WERI-Rb-1 (cell line): ENCODE measurements around the gene NOL3.
A peak's percentile ranks its signal among the peaks of the same experiment; 100 is the strongest.

ENCODE experiments used
- DNase-seq: peaks from one replicate; pipeline ENCODE4 v3.0.0-alpha.2; 2020
- H3K27ac ChIP-seq: fragments of 250-450 bp; sonication (Bioruptor Pico); 2 replicates; pipeline ENCODE4 v1.5.1; 2020; ENCODE audit warnings: mild to moderate bottlenecking, moderate library complexity
- H3K27me3 ChIP-seq: fragments of 250-450 bp; sonication (Bioruptor Pico); 2 replicates; pipeline ENCODE4 v1.5.1; 2021; ENCODE audit warnings: mild to moderate bottlenecking, low read depth, moderate library complexity; ENCODE audit not compliant: insufficient read depth, severe bottlenecking
- H3K36me3 ChIP-seq: fragments of 250-450 bp; sonication (Bioruptor Pico); 2 replicates; pipeline ENCODE4 v1.5.1; 2020; ENCODE audit warnings: mild to moderate bottlenecking, moderate library complexity
- H3K4me3 ChIP-seq: 2 replicates; pipeline ENCODE4 v1.5.1; 2011; ENCODE audit warnings: low read depth, mild to moderate bottlenecking, control low read depth, low read length
- H3K9me3 ChIP-seq: fragments of 250-450 bp; sonication (Bioruptor Pico); 2 replicates; pipeline ENCODE4 v1.5.1; 2021; ENCODE audit warnings: mild to moderate bottlenecking, moderate library complexity; ENCODE audit not compliant: severe bottlenecking
- TF ChIP-seq, protein P1 (sequence below): IDR thresholded peaks from 2 replicates; pipeline ENCODE4 v1.5.1; 2011; ENCODE audit warnings: low read depth, mild to moderate bottlenecking, control low read depth, inconsistent platforms, low read length

Gene NOL3

DNA sequence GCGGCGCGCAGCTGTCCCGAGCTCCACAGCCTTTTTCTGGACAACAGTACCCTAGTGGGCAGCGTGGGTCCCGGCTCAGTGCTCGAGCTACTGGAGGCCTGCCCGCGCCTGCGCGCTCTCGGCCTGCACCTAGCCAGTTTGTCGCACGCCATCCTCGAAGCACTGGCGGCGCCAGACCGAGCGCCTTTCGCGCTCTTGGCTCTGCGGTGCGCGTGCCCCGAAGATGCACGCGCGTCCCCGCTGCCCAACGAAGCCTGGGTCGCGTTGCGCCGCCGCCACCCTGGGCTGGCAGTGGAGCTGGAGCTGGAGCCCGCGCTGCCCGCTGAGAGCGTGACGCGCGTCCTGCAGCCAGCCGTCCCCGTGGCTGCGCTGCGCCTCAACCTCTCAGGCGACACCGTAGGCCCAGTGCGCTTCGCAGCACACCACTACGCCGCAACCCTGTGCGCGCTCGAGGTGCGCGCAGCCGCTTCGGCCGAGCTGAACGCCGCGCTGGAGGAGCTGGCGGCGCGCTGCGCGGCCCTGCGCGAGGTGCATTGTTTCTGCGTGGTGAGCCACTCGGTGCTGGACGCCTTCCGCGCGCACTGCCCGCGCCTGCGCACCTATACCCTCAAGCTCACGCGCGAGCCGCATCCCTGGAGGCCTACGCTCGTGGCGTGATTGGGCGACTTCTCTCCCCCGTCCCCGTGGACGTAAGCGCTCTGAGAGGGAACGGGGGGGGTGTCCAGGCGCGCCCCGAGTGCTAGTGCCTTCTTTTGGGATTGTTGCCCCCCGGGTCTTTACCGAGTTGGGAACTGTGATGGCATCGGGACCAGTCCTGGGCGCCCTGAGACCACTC is 7.0 kb upstream of the NOL3 start:
- Histone ChIP-seq H3K36me3 (no peaks in the 10 kb centered on the region), H3K27me3 (no peaks in the 10 kb centered on the region), H3K9me3 (no peaks in the 10 kb centered on the region), H3K4me3 (peak overlapping the region; percentile 59), H3K27ac (peak overlapping the region; percentile 92)
- peak; percentile 79 for DNase-seq
- TF ChIP-seq, protein P1, sequence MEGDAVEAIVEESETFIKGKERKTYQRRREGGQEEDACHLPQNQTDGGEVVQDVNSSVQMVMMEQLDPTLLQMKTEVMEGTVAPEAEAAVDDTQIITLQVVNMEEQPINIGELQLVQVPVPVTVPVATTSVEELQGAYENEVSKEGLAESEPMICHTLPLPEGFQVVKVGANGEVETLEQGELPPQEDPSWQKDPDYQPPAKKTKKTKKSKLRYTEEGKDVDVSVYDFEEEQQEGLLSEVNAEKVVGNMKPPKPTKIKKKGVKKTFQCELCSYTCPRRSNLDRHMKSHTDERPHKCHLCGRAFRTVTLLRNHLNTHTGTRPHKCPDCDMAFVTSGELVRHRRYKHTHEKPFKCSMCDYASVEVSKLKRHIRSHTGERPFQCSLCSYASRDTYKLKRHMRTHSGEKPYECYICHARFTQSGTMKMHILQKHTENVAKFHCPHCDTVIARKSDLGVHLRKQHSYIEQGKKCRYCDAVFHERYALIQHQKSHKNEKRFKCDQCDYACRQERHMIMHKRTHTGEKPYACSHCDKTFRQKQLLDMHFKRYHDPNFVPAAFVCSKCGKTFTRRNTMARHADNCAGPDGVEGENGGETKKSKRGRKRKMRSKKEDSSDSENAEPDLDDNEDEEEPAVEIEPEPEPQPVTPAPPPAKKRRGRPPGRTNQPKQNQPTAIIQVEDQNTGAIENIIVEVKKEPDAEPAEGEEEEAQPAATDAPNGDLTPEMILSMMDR: no peak

DNA sequence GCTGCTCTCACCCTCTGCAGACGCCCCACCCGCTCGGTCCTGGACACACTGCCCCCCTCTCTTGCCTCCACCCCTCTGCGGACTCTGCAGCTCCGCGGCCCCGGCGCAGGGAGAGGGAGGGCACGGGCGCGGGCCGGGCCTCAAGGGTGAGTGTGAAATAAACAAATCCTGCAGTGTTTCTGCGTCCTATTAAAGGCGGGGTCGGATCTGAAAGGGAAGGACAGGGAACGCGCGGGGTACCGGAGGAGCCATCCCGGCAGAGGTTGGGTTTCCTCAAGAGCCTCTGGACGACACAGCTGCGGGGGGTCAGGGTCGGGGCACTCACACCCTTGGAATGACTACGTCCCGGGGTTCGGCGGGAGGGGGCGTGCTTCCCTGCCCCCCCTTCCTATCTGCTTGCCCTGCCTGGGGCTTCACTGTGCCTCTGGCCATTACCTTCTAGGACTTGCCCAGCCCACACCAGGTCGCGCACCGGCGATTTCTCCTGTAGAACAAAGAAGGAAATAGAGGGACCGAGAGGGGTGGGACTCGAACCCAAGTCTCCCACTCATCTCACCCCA is 6.3 kb upstream of the NOL3 start:
- TF ChIP-seq, protein P1: no peak
- H3K27me3 ChIP-seq: no peaks in the 10 kb centered on the region
- H3K4me3 ChIP-seq: peak overlapping the region; percentile 59
- no peak for DNase-seq
- H3K27ac ChIP-seq: peak overlapping the region; percentile 92
- H3K36me3 ChIP-seq: no peaks in the 10 kb centered on the region
- no peaks in the 10 kb centered on the region for H3K9me3 ChIP-seq

DNA sequence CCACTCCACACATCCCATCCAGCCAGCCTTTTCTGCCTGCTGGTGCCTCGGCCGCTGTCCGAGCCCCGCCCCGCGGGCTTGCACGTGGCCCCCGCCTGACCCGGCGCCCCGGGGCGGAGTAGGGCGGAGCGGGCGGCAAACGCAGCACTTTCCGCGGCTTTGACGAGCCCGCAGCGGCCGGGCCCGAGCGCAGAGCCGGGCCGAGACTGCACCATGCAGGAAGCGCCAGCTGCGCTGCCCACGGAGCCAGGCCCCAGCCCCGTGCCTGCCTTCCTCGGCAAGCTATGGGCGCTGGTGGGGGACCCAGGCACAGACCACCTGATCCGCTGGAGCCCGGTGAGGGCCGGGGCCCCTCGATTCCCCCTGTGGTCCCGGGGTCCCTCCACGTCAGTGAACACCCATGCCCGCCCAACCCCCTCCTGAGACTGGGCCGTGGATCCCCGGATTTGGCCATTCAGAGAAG is 5.7 kb upstream of the NOL3 start, which contains the start of gene HSF4:
HSF4 (plus strand) TSS at position 147 of the 463 bp plus-strand sequence; CDS start at position 214, 67 bp downstream.
- DNase-seq: no peak
- TF ChIP-seq, protein P1: no peak
- peak within 1 kb of the TSS; percentile 59 for H3K4me3 ChIP-seq
- no peaks in the 10 kb centered on the region for H3K36me3 ChIP-seq
- H3K27ac ChIP-seq: peak within 1 kb of the TSS; percentile 92
- no peaks in the 10 kb centered on the region for H3K9me3 ChIP-seq
- H3K27me3 ChIP-seq: no peaks in the 10 kb centered on the region

DNA sequence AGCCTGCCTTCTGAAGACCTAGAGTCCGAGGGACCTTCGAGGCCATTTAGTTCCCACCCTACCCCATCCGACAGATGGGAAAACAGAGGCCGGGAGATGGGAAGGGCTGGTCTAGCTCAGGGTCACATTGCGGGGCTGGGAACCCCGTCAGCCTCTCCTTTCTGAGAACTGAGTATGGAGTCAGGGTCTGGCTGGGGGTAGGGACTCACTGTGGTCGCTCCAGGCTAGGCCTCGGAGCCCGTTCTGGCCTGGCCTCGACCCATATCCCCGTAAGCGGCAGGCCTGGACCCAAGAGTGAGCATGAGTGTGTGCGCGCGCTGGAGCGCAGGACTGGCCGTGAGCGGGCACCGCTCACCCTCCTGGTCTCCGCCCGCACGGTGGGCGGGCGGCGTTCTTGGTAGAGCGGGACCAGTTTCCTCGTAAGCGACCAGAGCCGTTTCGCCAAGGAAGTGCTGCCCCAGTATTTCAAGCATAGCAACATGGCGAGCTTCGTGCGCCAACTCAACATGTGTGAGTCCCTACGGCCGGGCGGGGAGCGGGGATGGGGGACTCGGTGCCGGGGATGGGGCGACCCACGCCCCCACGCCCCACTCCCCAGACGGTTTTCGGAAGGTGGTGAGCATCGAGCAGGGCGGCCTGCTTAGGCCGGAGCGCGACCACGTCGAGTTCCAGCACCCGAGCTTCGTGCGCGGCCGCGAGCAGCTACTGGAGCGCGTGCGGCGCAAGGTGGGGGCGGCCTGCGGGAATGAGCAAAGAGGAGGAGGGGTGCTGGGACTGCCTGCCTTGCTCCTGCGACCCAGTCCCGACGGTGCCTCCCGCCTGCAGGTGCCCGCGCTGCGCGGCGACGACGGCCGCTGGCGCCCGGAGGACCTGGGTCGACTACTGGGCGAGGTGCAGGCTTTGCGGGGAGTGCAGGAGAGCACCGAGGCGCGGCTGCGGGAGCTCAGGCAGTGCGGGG is 4.9 kb upstream of the NOL3 start:
- DNase-seq: no peak
- H3K27me3 ChIP-seq: no peaks in the 10 kb centered on the region
- TF ChIP-seq, protein P1: no peak
- no peaks in the 10 kb centered on the region for H3K36me3 ChIP-seq
- no peaks in the 10 kb centered on the region for H3K9me3 ChIP-seq
- H3K27ac ChIP-seq: no peak overlapping the region
- H3K4me3 ChIP-seq: no peak overlapping the region

DNA sequence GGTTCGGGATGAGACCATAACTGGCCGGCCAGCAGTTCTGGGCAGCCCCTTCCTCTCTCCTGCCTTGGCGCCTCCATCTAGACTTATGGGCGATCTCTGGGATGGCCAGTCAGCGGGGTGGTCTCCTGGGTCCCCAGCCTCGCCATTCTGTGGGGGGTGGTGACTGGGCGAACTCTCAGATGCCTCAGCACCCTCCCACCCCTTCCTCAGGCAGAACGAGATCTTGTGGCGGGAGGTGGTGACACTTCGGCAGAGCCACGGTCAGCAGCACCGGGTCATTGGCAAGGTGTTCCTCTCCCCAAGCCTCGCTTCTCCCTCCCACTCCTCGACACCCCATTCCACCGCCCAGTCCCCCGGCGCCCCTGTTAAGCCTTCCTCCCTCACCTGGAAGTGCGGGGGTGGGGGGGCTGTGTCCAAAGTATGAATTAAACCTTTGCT is 4.2 kb upstream of the NOL3 start:
- Histone ChIP-seq H3K36me3 (no peaks in the 10 kb centered on the region), H3K27ac (no peak overlapping the region), H3K9me3 (no peaks in the 10 kb centered on the region), H3K27me3 (no peaks in the 10 kb centered on the region), H3K4me3 (no peak overlapping the region)
- DNase-seq: no peak
- TF ChIP-seq, protein P1: no peak
